ENCODE measurements around the gene MBD5. TPM values are rescaled to one million over a fixed set of nuclear protein-coding genes. Genes with fewer than 3 reads are reported as not detected.

The MBD5 gene
- total and polyA plus RNA-seq, 2 donors (not counting 1 experiment from before 2014, with no cell fraction given), result 10.9 to 69.7 TPM

DNA sequence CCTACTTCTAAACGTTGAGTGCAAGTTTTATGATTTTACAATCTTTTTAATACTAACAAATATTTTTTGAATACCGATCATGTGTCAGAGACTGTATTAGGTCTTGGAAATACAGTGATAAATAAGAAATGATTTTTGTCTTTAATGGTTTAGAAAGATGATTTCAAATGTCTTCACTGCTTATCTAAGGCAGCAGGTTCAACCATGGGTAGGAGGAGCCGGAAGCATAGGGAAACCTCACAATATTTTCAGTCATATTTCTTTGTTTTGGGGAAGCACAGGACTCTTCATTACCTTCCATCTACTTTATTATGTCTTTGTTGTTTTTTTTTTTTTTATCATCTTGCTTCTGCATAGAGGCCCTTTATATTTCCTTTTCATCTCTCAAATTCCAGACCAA is 458.5 kb downstream of the MBD5 start:
- Histone ChIP-seq H3K27me3 (replicated peaks in 1 of 4; ENCODE audit: control extremely low read depth in 1 of 4, control insufficient read depth in 3 of 4, insufficient read depth in 4 of 4, low read length in 3 of 4) (no peaks in the 10 kb centered on the region), H2AFZ (ENCODE audit: insufficient read depth, low read depth, low read length, poor library complexity, severe bottlenecking) (no peak overlapping the region), H3K4me3 (ENCODE audit: control extremely low read depth in 1 of 5, extremely low read depth in 1 of 5, insufficient read depth in 1 of 5, low read depth in 2 of 5, low read length in 4 of 5) (no peak overlapping the region), H3K4me2 (replicated peaks; ENCODE audit: low read depth, low read length, poor library complexity, severe bottlenecking) (no peak overlapping the region), H3K36me3 (replicated peaks in 1 of 2; ENCODE audit: control extremely low read depth in 1 of 2, control insufficient read depth in 1 of 2, extremely low read depth in 1 of 2, insufficient read depth in 2 of 2, low read length in 1 of 2) (no peaks in the 10 kb centered on the region), H3K9ac (ENCODE audit: low read length) (no peak overlapping the region), H3K4me1 (ENCODE audit: control insufficient read depth in 2 of 2, insufficient read depth in 2 of 2, low read length in 2 of 2) (peaks cover 4 to 8% of the 10 kb centered on the region in 2 donors), H3K9me3 (ENCODE audit: control extremely low read depth in 1 of 3, control insufficient read depth in 2 of 3, insufficient read depth in 1 of 3, low read length in 2 of 3) (peaks cover 0 to 3% (median 0%) of the 10 kb centered on the region in 3 donors), H3K27ac (ENCODE audit: low read length in 2 of 2) (no peak overlapping the region), H4K20me1 (ENCODE audit: control insufficient read depth, insufficient read depth, low read length, poor library complexity, severe bottlenecking) (no peaks in the 10 kb centered on the region), H3K79me2 (ENCODE audit: control insufficient read depth, insufficient read depth, low read length) (no peaks in the 10 kb centered on the region)
- ATAC-seq (ENCODE audit: low read depth), result no peak
- CTCF ChIA-PET, result no interaction called here
- no peak for DNase-seq
- intact Hi-C loops (cut with micrococcal nuclease), result no loop called here
- Mint-ChIP-seq H3K4me1 (peaks cover 12% of the 10 kb centered on the region), H3K4me3 (no peak overlapping the region), H3K9me3 (ENCODE audit: insufficient read depth) (no peaks in the 10 kb centered on the region), H3K27me3 (no peaks in the 10 kb centered on the region), H3K27ac (no peak overlapping the region)
- POLR2A ChIA-PET, result no interaction called here
- TF ChIP-seq, protein P1, sequence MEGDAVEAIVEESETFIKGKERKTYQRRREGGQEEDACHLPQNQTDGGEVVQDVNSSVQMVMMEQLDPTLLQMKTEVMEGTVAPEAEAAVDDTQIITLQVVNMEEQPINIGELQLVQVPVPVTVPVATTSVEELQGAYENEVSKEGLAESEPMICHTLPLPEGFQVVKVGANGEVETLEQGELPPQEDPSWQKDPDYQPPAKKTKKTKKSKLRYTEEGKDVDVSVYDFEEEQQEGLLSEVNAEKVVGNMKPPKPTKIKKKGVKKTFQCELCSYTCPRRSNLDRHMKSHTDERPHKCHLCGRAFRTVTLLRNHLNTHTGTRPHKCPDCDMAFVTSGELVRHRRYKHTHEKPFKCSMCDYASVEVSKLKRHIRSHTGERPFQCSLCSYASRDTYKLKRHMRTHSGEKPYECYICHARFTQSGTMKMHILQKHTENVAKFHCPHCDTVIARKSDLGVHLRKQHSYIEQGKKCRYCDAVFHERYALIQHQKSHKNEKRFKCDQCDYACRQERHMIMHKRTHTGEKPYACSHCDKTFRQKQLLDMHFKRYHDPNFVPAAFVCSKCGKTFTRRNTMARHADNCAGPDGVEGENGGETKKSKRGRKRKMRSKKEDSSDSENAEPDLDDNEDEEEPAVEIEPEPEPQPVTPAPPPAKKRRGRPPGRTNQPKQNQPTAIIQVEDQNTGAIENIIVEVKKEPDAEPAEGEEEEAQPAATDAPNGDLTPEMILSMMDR (IDR thresholded peaks at IDR 0.05), result no peak
- TF ChIP-seq EZH2 (IDR thresholded peaks at IDR 0.05; ENCODE audit: borderline replicate concordance, insufficient read depth, low read depth, low read length, poor library complexity, severe bottlenecking), result no peak
- no CpG with 5 or more reads among the region's 3 CpGs for WGBS (ENCODE audit: insufficient coverage)

DNA sequence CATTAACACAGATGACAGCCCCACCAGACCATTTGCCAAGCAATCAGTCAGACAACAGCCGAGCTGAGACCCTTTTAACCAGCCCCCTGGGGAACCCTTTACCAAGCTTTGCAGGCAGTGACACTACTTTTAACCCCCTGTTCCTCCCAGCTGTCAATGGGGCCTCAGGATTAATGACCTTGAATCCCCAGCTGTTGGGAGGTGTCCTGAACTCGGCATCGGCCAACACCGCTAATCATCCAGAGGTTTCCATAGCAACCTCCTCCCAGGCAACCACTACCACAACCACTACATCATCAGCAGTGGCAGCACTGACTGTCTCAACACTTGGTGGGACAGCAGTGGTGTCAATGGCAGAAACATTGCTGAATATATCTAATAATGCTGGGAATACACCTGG is 462.8 kb downstream of the MBD5 start:
- Mint-ChIP-seq H3K4me1 (peaks cover 15% of the 10 kb centered on the region), H3K27ac (no peak overlapping the region), H3K27me3 (no peaks in the 10 kb centered on the region), H3K4me3 (no peak overlapping the region), H3K9me3 (ENCODE audit: insufficient read depth) (no peaks in the 10 kb centered on the region)
- DNase-seq, result no peak
- Histone ChIP-seq H4K20me1 (ENCODE audit: control insufficient read depth, insufficient read depth, low read length, poor library complexity, severe bottlenecking) (no peaks in the 10 kb centered on the region), H3K36me3 (replicated peaks in 1 of 2; ENCODE audit: control extremely low read depth in 1 of 2, control insufficient read depth in 1 of 2, extremely low read depth in 1 of 2, insufficient read depth in 2 of 2, low read length in 1 of 2) (no peaks in the 10 kb centered on the region), H3K27ac (ENCODE audit: low read length in 2 of 2) (no peak overlapping the region), H2AFZ (ENCODE audit: insufficient read depth, low read depth, low read length, poor library complexity, severe bottlenecking) (no peak overlapping the region), H3K4me2 (replicated peaks; ENCODE audit: low read depth, low read length, poor library complexity, severe bottlenecking) (no peak overlapping the region), H3K4me1 (ENCODE audit: control insufficient read depth in 2 of 2, insufficient read depth in 2 of 2, low read length in 2 of 2) (peaks cover 4 to 8% of the 10 kb centered on the region in 2 donors), H3K4me3 (ENCODE audit: control extremely low read depth in 1 of 5, extremely low read depth in 1 of 5, insufficient read depth in 1 of 5, low read depth in 2 of 5, low read length in 4 of 5) (no peak overlapping the region), H3K9ac (ENCODE audit: low read length) (no peak overlapping the region), H3K79me2 (ENCODE audit: control insufficient read depth, insufficient read depth, low read length) (no peaks in the 10 kb centered on the region), H3K9me3 (ENCODE audit: control extremely low read depth in 1 of 3, control insufficient read depth in 2 of 3, insufficient read depth in 1 of 3, low read length in 2 of 3) (peaks cover 0 to 3% (median 0%) of the 10 kb centered on the region in 3 donors), H3K27me3 (replicated peaks in 1 of 4; ENCODE audit: control extremely low read depth in 1 of 4, control insufficient read depth in 3 of 4, insufficient read depth in 4 of 4, low read length in 3 of 4) (no peaks in the 10 kb centered on the region)
- ATAC-seq (ENCODE audit: low read depth), result no peak
- 89% methylated on average over 4 of the region's 4 CpGs for WGBS (ENCODE audit: insufficient coverage)
- intact Hi-C loops (cut with micrococcal nuclease), result no loop called here
- ChIA-PET POLR2A (no interaction called here), CTCF (interaction anchor here (0.6 kb wide), 1 partner anchor 533 kb away, joined by 4 read pairs; no protein-coding TSS in a partner anchor)
- TF ChIP-seq EZH2 (IDR thresholded peaks at IDR 0.05; ENCODE audit: borderline replicate concordance, insufficient read depth, low read depth, low read length, poor library complexity, severe bottlenecking), result no peak
- TF ChIP-seq, protein P1 (IDR thresholded peaks at IDR 0.05), result no peak
